ENCODE data around the gene CAMK2G.

DNA sequence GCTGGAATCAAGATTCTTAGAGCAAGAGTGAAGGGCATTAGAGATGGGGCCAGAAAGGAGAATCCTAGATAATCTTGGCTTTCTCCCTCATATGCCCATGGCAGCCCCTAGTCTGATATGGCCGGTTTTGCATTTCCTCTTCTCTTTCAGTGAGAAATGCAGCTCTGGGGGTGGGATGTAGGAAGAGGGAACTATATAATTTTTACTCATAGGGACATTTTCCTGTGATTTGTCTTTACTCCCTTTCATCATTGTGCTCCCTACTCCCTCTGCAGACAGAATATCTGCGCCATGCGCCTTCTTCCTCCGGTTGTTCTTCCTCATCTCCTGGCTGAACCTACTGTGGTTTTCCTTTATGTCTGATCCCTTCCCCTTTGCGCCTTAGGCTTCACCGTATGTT lies 109.3 kb downstream of the CAMK2G start:
- no peak for TF ChIP-seq POLR2A (IDR thresholded peaks at IDR 0.05)
- TF ChIP-seq, protein P1, sequence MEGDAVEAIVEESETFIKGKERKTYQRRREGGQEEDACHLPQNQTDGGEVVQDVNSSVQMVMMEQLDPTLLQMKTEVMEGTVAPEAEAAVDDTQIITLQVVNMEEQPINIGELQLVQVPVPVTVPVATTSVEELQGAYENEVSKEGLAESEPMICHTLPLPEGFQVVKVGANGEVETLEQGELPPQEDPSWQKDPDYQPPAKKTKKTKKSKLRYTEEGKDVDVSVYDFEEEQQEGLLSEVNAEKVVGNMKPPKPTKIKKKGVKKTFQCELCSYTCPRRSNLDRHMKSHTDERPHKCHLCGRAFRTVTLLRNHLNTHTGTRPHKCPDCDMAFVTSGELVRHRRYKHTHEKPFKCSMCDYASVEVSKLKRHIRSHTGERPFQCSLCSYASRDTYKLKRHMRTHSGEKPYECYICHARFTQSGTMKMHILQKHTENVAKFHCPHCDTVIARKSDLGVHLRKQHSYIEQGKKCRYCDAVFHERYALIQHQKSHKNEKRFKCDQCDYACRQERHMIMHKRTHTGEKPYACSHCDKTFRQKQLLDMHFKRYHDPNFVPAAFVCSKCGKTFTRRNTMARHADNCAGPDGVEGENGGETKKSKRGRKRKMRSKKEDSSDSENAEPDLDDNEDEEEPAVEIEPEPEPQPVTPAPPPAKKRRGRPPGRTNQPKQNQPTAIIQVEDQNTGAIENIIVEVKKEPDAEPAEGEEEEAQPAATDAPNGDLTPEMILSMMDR (IDR thresholded peaks at IDR 0.05): no peak

Measured in heart left ventricle (tissue), 13 donors.